ENCODE data around the gene TMEM132A. TPM values are rescaled to one million over a fixed set of nuclear protein-coding genes. Genes with fewer than 3 reads are reported as not detected.

The TMEM132A gene
- total RNA-seq, 1 donor: 40.6 TPM

DNA sequence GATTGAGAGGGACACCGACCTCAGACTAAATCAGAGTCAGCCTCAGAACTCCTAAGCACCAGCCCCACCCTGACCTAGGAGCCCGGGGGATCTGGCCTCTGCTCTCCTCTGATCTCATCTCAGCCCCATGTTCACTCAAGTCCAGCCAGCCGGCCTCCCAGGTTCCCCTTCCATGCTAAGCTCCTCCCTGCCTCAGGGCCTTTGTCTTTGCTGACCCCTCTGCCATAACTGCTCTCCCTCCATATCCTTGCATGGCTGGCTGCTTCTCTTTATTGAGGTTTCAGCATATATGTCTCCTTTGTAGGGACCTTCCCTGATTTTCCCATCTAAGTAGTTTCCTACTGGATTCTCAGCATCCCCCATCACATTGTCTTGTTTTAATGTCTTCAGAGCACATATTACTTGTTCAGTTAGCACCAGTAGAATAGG is 28.5 kb downstream of the TMEM132A start:
- TF ChIP-seq, protein P1, sequence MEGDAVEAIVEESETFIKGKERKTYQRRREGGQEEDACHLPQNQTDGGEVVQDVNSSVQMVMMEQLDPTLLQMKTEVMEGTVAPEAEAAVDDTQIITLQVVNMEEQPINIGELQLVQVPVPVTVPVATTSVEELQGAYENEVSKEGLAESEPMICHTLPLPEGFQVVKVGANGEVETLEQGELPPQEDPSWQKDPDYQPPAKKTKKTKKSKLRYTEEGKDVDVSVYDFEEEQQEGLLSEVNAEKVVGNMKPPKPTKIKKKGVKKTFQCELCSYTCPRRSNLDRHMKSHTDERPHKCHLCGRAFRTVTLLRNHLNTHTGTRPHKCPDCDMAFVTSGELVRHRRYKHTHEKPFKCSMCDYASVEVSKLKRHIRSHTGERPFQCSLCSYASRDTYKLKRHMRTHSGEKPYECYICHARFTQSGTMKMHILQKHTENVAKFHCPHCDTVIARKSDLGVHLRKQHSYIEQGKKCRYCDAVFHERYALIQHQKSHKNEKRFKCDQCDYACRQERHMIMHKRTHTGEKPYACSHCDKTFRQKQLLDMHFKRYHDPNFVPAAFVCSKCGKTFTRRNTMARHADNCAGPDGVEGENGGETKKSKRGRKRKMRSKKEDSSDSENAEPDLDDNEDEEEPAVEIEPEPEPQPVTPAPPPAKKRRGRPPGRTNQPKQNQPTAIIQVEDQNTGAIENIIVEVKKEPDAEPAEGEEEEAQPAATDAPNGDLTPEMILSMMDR (IDR thresholded peaks at IDR 0.05; ENCODE audit: insufficient read depth, low read depth, low read length): no peak
- H3K4me3 ChIP-seq (ENCODE audit: low read depth, low read length): peak overlapping the region; percentile 63
- DNase-seq (ENCODE audit: low read depth): no peak

DNA sequence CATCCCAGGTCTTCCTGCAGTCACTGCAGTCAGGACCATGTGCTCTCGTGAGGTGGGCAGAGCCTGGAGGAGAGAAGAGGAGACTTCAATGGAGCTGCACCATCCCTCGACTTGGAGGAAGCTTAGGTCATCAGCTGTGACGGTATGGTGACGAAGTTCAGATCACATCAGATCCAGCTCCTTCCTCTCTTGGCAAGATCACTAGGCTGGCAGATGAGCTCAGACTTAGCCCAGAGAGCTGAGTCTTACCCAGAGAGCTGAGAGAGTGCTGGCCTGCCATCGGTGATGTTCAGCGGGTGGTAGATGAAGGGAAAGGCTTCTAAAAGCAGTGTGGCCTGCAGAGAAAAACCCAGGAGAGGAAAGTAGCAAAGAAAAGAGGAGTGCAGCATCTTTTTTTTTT is 29.5 kb downstream of the TMEM132A start:
- no peak for DNase-seq (ENCODE audit: low read depth)
- H3K4me3 ChIP-seq (ENCODE audit: low read depth, low read length): no peak overlapping the region
- TF ChIP-seq, protein P1 (IDR thresholded peaks at IDR 0.05; ENCODE audit: insufficient read depth, low read depth, low read length): no peak

DNA sequence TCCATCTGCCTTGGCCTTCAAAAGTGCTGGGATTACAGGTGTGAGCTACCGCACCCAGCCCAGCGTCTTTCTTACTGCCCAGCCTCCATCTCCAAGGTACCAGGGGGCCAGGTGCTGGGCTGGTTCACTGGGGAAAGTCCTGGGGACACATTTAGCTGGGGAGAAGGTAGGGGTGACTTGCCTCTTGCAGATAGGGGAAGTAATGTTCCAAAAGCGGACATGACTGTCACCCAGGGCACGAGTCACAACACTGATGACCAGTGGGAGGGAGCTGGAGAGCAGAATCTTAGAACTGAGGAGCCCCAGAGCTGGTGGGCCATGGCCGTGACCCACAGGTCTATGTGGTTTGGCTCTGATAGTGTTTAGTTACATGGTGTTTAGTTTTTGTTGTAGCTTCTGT is 30.2 kb downstream of the TMEM132A start:
- DNase-seq (ENCODE audit: low read depth): no peak
- H3K4me3 ChIP-seq (ENCODE audit: low read depth, low read length): no peak overlapping the region
- TF ChIP-seq, protein P1 (IDR thresholded peaks at IDR 0.05; ENCODE audit: insufficient read depth, low read depth, low read length): no peak

DNA sequence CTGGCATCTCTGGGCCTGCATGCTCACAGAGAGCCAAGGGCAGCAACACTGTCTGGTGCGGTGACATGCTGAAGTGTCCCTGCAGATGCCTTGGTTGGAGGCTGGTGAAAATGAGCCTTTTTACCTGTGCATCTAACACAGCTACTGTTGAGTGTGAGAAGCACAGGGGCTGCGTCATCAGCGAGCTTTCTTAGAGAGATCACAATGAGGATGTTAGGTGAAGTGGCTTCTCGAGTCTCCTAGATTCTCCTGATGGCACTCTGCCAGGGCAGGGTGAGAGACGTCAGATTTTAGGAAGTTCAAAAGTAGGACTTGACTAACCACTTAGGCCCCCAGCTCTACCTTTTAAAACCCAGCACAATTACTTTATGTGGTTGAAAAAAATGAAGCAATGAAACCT is 31.3 kb downstream of the TMEM132A start:
- TF ChIP-seq, protein P1 (IDR thresholded peaks at IDR 0.05; ENCODE audit: insufficient read depth, low read depth, low read length): no peak
- no peak overlapping the region for H3K4me3 ChIP-seq (ENCODE audit: low read depth, low read length)
- DNase-seq (ENCODE audit: low read depth): no peak

DNA sequence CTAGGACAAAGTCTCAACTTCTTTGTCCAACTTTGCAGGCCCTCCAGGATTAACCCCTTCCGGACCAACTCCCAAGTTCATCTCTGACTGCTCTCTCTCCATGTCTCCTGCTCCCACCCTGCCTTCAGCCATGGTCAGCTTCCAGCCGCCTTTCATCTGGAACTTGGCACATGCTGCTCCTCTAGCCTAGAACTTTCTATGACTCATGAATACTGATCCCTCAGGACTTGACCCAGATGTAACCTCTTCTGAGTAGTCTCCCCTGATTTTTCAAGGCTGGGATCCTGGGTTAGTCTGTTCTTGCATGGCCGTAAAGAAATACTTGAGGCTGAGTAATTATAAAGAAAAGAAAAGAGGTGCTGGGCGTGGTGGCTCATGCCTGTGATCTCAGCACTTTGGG is 32.9 kb downstream of the TMEM132A start:
- H3K4me3 ChIP-seq (ENCODE audit: low read depth, low read length): no peak overlapping the region
- TF ChIP-seq, protein P1 (IDR thresholded peaks at IDR 0.05; ENCODE audit: insufficient read depth, low read depth, low read length): no peak
- peak; percentile 48 for DNase-seq (ENCODE audit: low read depth)

DNA sequence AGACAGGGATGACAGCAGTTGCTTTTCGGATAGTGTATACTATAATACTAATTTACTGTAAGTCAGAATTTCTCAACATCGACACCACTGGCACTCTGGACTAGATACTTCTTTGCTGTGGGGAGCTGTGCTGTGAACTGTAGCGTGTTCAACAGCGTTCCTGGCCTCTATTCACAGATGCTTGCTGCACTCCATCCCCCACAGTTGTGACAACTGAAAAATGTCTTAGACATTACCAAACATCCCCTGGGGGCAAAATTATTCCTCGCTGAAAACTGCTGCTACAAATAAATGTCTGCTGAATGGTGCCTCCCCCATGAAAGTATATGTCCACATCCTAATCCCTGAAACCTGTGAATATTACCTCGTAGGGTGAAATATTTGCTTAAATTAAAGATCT is 35.2 kb downstream of the TMEM132A start:
- TF ChIP-seq, protein P1 (IDR thresholded peaks at IDR 0.05; ENCODE audit: insufficient read depth, low read depth, low read length): no peak
- H3K4me3 ChIP-seq (ENCODE audit: low read depth, low read length): no peak overlapping the region
- peak; percentile 22 for DNase-seq (ENCODE audit: low read depth)

GRCh38 chr11:60960405-60960804 is 36.1 kb downstream of the TMEM132A start:
- TF ChIP-seq, protein P1 (IDR thresholded peaks at IDR 0.05; ENCODE audit: insufficient read depth, low read depth, low read length): no peak
- H3K4me3 ChIP-seq (ENCODE audit: low read depth, low read length): no peak overlapping the region
- no peak for DNase-seq (ENCODE audit: low read depth)

Measured in fibroblast of villous mesenchyme (primary cell).